GM06990 (cell line): ENCODE results near the gene H2BK1.

ENCODE experiments used
- DNase-seq: peaks from one replicate; pipeline ENCODE4 v3.0.0-alpha.2; 2011; ENCODE audit not compliant: insufficient read length; ENCODE audit errors: extremely low read depth
- H3K27me3 ChIP-seq: replicated peaks from 2 replicates; pipeline ENCODE4 v1.6.0; 2011; ENCODE audit warnings: low read length; ENCODE audit not compliant: control insufficient read depth, insufficient read depth
- H3K36me3 ChIP-seq: 2 replicates; pipeline ENCODE4 v1.5.1; 2011; ENCODE audit warnings: low read length; ENCODE audit not compliant: control insufficient read depth, insufficient read depth
- H3K4me3 ChIP-seq: replicated peaks from 2 replicates; pipeline ENCODE4 v1.5.1; 2011; ENCODE audit warnings: low read depth, mild to moderate bottlenecking, control low read depth, low read length
- CTCF ChIP-seq: IDR thresholded peaks from 2 replicates; pipeline ENCODE4 v1.5.1; 2011; ENCODE audit warnings: low read length, control low read depth, mild to moderate bottlenecking, inconsistent platforms; ENCODE audit not compliant: insufficient read depth, poor library complexity, severe bottlenecking

H2BK1 gene

GRCh38 chr7:151175047-151175792 lies 35.1 kb downstream of the H2BK1 start:
- Histone ChIP-seq H3K36me3 (no peaks in the 10 kb centered on the region), H3K4me3 (no peak overlapping the region), H3K27me3 (no peaks in the 10 kb centered on the region)
- no peak for TF ChIP-seq CTCF
- no peak for DNase-seq

- no peak for DNase-seq
- TF ChIP-seq CTCF: no peak
- H3K27me3 ChIP-seq: no peaks in the 10 kb centered on the region
Measured at GRCh38 chr7:151174246-151175046, 35.8 kb downstream of the H2BK1 start.

GRCh38 chr7:151173386-151174245 lies 36.7 kb downstream of the H2BK1 start:
- no peak for DNase-seq
- no peak overlapping the region for H3K4me3 ChIP-seq
- TF ChIP-seq CTCF: no peak

More at GRCh38 chr7:151174246-151175046, 35.8 kb downstream of the H2BK1 start:
- no peak overlapping the region for H3K4me3 ChIP-seq
- H3K36me3 ChIP-seq: no peaks in the 10 kb centered on the region

GRCh38 chr7:151172273-151173141 lies 37.8 kb downstream of the H2BK1 start:
- DNase-seq: peak; percentile 78

More at GRCh38 chr7:151173386-151174245, 36.7 kb downstream of the H2BK1 start:
- Histone ChIP-seq H3K27me3 (peaks cover 2% of the 10 kb centered on the region; the same call in 1 of the 2 replicates), H3K36me3 (no peaks in the 10 kb centered on the region)

More at GRCh38 chr7:151172273-151173141, 37.8 kb downstream of the H2BK1 start:
- H3K27me3 ChIP-seq: peaks cover 4% of the 10 kb centered on the region
- TF ChIP-seq CTCF: peak; percentile 100
- H3K4me3 ChIP-seq: no peak overlapping the region
- H3K36me3 ChIP-seq: no peaks in the 10 kb centered on the region
